SK-N-SH (cell line): ENCODE data around the gene STRADA. TPM values are rescaled to one million over a fixed set of nuclear protein-coding genes. Genes with fewer than 3 reads are reported as not detected.

Experiments
- CTCF ChIA-PET: fragments of 300-600, 350-600 bp; formaldehyde crosslinking; extraction: SDS; loops from one replicate; lab custom pipeline; 2021; lab: Yijun Ruan, JAX
- POLR2A ChIA-PET: fragments of 350-600 bp; sonication (Branson Sonifier 250); formaldehyde crosslinking; extraction: SDS; loops from one replicate; lab custom pipeline; 2020; ENCODE audit warnings: antibody characterized with exemption, inconsistent platforms; lab: Yijun Ruan, JAX
- DNase-seq: peaks from one replicate; pipeline ENCODE4 v3.0.0; 2012
- H2AFZ ChIP-seq: fragments of 200-600 bp; sonication (generic); 2 replicates; pipeline ENCODE4 v1.8.1; 2016; ENCODE audit warnings: antibody characterized with exemption, mild to moderate bottlenecking, low read depth
- H3F3A ChIP-seq: fragments of 200-600 bp; sonication (generic); replicated peaks from 2 replicates; pipeline ENCODE3; 2016; ENCODE audit warnings: antibody characterized with exemption, mild to moderate bottlenecking; ENCODE audit not compliant: insufficient read depth
- H3K27ac ChIP-seq, 2 experiments: fragments of 200-500 bp in 1 of 2; fragments of 200-600 bp in 1 of 2; sonication (Bioruptor generic) in 1 of 2; sonication (generic), shearing (Covaris generic) in 1 of 2; 2 replicates each; pipeline versions ENCODE4 v1.5.1 to v1.6.1; 2014 to 2016; ENCODE audit warnings: low read depth in 2 of 2, inconsistent platforms in 1 of 2, low read length in 1 of 2, mild to moderate bottlenecking in 1 of 2, mixed read lengths in 1 of 2
- H3K27me3 ChIP-seq: fragments of 200-600 bp; sonication (generic), shearing (Covaris generic); 2 replicates; pipeline ENCODE4 v1.6.1; 2016; ENCODE audit warnings: mixed run types; ENCODE audit not compliant: insufficient read depth
- H3K36me3 ChIP-seq, 2 experiments: fragments of 200-500 bp in 1 of 2; fragments of 200-600 bp in 1 of 2; sonication (Bioruptor generic) in 1 of 2; sonication (generic) in 1 of 2; replicated peaks in 1 of 2; 2 replicates each; pipeline versions ENCODE3 to v1.5.1; 2014 to 2016; ENCODE audit warnings: low read length in 1 of 2, mild to moderate bottlenecking in 1 of 2; ENCODE audit not compliant: insufficient read depth in 2 of 2, control insufficient read depth in 1 of 2
- H3K4me1 ChIP-seq, 2 experiments: fragments of 200-500 bp in 1 of 2; fragments of 200-600 bp in 1 of 2; sonication (Bioruptor generic) in 1 of 2; sonication (generic), shearing (Covaris generic) in 1 of 2; 2 replicates each; pipeline versions ENCODE4 v1.5.1 to v1.6.1; 2014 to 2016; ENCODE audit warnings: low read depth in 1 of 2, low read length in 1 of 2, mixed run types in 1 of 2; ENCODE audit not compliant: insufficient read depth in 2 of 2, control insufficient read depth in 1 of 2
- H3K4me2 ChIP-seq: fragments of 200-600 bp; sonication (generic), shearing (Covaris generic); 2 replicates; pipeline ENCODE4 v1.6.1; 2017; ENCODE audit warnings: mixed run types
- H3K4me3 ChIP-seq, 2 experiments: fragments of 200-500 bp in 1 of 2; fragments of 200-600 bp in 1 of 2; sonication (Bioruptor generic) in 1 of 2; sonication (generic), shearing (Covaris generic) in 1 of 2; 2 replicates each; pipeline versions ENCODE4 v1.5.1 to v1.8.1; 2014 to 2016; ENCODE audit warnings: low read depth in 2 of 2, inconsistent platforms in 1 of 2, low read length in 1 of 2, mild to moderate bottlenecking in 1 of 2, mixed read lengths in 1 of 2, moderate library complexity in 1 of 2
- H3K79me2 ChIP-seq: fragments of 200-600 bp; sonication (generic); 2 replicates; pipeline ENCODE4 v1.8.1; 2017; ENCODE audit warnings: mild to moderate bottlenecking; ENCODE audit not compliant: insufficient read depth
- H3K9ac ChIP-seq: fragments of 200-600 bp; sonication (generic); 2 replicates; pipeline ENCODE4 v1.6.1; 2017; ENCODE audit warnings: mixed run types
- H3K9me2 ChIP-seq: fragments of 200-600 bp; sonication (generic); 2 replicates; pipeline ENCODE4 v1.6.1; 2017; ENCODE audit warnings: mixed run types
- H3K9me3 ChIP-seq: fragments of 200-600 bp; sonication (generic); 2 replicates; pipeline ENCODE4 v1.6.1; 2017; ENCODE audit warnings: mixed run types, mild to moderate bottlenecking, moderate library complexity
- H4K20me1 ChIP-seq: fragments of 200-600 bp; sonication (generic); 2 replicates; pipeline ENCODE4 v1.6.1; 2017; ENCODE audit warnings: mild to moderate bottlenecking, mixed run types; ENCODE audit not compliant: insufficient read depth
- CHD2 ChIP-seq: fragments of 150-350 bp; IDR thresholded peaks from 2 replicates; pipeline ENCODE4 v1.6.1; 2018; ENCODE audit warnings: low read length; ENCODE audit not compliant: partially characterized antibody
- EP300 ChIP-seq, 2 experiments: IDR thresholded peaks; 2 replicates each; pipeline versions ENCODE4 v1.4.0 to v1.6.1; 2012; ENCODE audit warnings: borderline replicate concordance in 1 of 2, low read depth in 1 of 2, low read length in 1 of 2
- FOXM1 ChIP-seq: IDR thresholded peaks from 2 replicates; pipeline ENCODE4 v1.4.0; 2012; ENCODE audit warnings: low read depth, mild to moderate bottlenecking
- JUND ChIP-seq: IDR thresholded peaks from 2 replicates; pipeline ENCODE4 v1.4.0; 2012
- NFIC ChIP-seq: IDR thresholded peaks from 2 replicates; pipeline ENCODE4 v1.4.0; 2012; ENCODE audit warnings: borderline replicate concordance
- NRF1 ChIP-seq: IDR thresholded peaks from 2 replicates; pipeline ENCODE4 v1.6.1; 2012; ENCODE audit warnings: low read depth, mild to moderate bottlenecking, low read length
- RFX5 ChIP-seq: IDR thresholded peaks from 2 replicates; pipeline ENCODE4 v1.6.1; 2012; ENCODE audit warnings: mild to moderate bottlenecking, improper control_type of control experiment, low read length
- RXRA ChIP-seq: IDR thresholded peaks from 2 replicates; pipeline ENCODE4 v1.4.0; 2012; ENCODE audit warnings: low read depth, mild to moderate bottlenecking, borderline replicate concordance
- TAF1 ChIP-seq: IDR thresholded peaks from 2 replicates; pipeline ENCODE4 v1.6.1; 2012; ENCODE audit warnings: low read depth, mild to moderate bottlenecking, low read length, moderate library complexity, borderline replicate concordance
- TCF12 ChIP-seq: IDR thresholded peaks from 2 replicates; pipeline ENCODE4 v1.4.0; 2012
- YY1 ChIP-seq: IDR thresholded peaks from 2 replicates; pipeline ENCODE4 v1.4.0; 2012; ENCODE audit warnings: low read depth, mild to moderate bottlenecking
- WGBS: methylation state at CpG from one replicate; pipeline ENCODE4 v1.1.6; 2017; ENCODE audit warnings: low lambda C conversion rate; 5-methylcytosine and 5-hydroxymethylcytosine counted together
- polyA plus RNA-seq, 3 experiments: library from polyadenylated mRNA; depleted of rRNA; stranded (reverse); fragments of >200 nt; gene quantifications; 2 replicates each; pipeline ENCODE4 v1.2.3, GENCODE V29; 2012
- TF ChIP-seq, protein P1 (sequence below): IDR thresholded peaks from 2 replicates; pipeline ENCODE4 v1.4.0; 2012; ENCODE audit warnings: low read depth, borderline replicate concordance
- TF ChIP-seq, protein P2 (sequence below): IDR thresholded peaks from 2 replicates; pipeline ENCODE4 v1.6.1; 2012; ENCODE audit warnings: mild to moderate bottlenecking, low read depth, low read length, moderate library complexity
- TF ChIP-seq, protein P3 (sequence below): fragments of 150-350 bp; IDR thresholded peaks from 2 replicates; pipeline ENCODE4 v1.6.1; 2016; ENCODE audit warnings: mild to moderate bottlenecking, low read depth, low read length
- TF ChIP-seq, protein P4 (sequence below): fragments of 150-350 bp; IDR thresholded peaks from 2 replicates; pipeline ENCODE4 v1.6.1; 2017; ENCODE audit warnings: antibody characterized with exemption, low read length, low read depth, borderline replicate concordance

The STRADA gene
- polyA plus RNA-seq, 1 of the 3 experiments (the other 2 are of a cell fraction), result 37.3 TPM

DNA sequence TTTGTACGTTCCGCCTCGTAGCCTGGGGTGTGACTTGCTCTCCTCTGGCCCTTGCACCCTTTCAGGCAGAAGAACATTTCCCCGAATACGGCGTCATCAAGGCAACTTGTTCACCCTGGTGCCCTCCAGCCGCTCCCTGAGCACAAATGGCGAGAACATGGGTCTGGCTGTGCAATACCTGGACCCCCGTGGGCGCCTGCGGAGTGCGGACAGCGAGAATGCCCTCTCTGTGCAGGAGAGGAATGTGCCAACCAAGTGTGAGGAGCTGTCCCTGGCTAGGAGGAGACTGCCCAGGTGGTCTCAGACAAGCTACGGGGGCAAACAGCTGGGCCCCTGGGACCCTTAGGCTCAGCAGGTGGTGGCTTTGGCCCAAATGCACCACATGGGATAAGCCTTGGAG is 52.1 kb downstream of the STRADA start (continued):
- TF ChIP-seq, protein P1, sequence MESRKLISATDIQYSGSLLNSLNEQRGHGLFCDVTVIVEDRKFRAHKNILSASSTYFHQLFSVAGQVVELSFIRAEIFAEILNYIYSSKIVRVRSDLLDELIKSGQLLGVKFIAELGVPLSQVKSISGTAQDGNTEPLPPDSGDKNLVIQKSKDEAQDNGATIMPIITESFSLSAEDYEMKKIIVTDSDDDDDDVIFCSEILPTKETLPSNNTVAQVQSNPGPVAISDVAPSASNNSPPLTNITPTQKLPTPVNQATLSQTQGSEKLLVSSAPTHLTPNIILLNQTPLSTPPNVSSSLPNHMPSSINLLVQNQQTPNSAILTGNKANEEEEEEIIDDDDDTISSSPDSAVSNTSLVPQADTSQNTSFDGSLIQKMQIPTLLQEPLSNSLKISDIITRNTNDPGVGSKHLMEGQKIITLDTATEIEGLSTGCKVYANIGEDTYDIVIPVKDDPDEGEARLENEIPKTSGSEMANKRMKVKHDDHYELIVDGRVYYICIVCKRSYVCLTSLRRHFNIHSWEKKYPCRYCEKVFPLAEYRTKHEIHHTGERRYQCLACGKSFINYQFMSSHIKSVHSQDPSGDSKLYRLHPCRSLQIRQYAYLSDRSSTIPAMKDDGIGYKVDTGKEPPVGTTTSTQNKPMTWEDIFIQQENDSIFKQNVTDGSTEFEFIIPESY, result no peak
- no peak for TF ChIP-seq NRF1

DNA sequence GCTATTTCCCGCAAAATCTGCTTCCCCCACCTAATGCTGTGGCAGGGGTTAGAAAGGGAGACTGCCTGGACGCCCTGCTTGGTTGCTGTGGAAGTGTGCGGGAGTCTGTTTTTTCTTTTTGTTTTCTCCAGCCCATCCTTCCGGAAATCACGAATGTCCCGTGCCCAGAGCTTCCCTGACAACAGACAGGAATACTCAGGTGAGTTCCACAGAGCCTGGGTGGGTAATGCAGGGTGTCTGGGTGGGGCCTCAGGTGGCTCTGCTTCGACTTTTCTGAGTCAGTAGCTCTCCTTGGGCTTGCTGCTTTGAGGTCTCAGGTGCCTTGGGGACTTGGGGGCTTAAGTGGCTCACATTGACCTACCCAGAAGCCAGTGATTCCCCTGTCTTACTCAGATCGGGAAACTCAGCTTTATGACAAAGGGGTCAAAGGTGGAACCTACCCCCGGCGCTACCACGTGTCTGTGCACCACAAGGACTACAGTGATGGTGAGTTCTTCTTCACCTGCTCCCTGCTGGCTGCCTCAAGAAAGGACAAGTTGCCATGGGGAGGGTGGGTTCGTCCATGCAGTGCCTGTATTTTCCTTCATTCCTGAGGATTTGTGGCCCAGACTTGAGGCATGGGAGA is 53.1 kb downstream of the STRADA start:
- H3F3A ChIP-seq, result no peaks in the 10 kb centered on the region
- TF ChIP-seq RXRA (no peak), JUND (no peak), YY1 (no peak), NFIC (no peak), NRF1 (no peak), CHD2 (no peak), TCF12 (no peak), TAF1 (no peak), EP300 (IDR thresholded peaks at IDR 0.05; ENCODE audit: borderline replicate concordance in 1 of 2, low read depth in 1 of 2, low read length in 1 of 2) (no peak), FOXM1 (no peak), RFX5 (no peak)
- TF ChIP-seq, protein P2, sequence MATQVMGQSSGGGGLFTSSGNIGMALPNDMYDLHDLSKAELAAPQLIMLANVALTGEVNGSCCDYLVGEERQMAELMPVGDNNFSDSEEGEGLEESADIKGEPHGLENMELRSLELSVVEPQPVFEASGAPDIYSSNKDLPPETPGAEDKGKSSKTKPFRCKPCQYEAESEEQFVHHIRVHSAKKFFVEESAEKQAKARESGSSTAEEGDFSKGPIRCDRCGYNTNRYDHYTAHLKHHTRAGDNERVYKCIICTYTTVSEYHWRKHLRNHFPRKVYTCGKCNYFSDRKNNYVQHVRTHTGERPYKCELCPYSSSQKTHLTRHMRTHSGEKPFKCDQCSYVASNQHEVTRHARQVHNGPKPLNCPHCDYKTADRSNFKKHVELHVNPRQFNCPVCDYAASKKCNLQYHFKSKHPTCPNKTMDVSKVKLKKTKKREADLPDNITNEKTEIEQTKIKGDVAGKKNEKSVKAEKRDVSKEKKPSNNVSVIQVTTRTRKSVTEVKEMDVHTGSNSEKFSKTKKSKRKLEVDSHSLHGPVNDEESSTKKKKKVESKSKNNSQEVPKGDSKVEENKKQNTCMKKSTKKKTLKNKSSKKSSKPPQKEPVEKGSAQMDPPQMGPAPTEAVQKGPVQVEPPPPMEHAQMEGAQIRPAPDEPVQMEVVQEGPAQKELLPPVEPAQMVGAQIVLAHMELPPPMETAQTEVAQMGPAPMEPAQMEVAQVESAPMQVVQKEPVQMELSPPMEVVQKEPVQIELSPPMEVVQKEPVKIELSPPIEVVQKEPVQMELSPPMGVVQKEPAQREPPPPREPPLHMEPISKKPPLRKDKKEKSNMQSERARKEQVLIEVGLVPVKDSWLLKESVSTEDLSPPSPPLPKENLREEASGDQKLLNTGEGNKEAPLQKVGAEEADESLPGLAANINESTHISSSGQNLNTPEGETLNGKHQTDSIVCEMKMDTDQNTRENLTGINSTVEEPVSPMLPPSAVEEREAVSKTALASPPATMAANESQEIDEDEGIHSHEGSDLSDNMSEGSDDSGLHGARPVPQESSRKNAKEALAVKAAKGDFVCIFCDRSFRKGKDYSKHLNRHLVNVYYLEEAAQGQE, result no peak
- TF ChIP-seq, protein P3, sequence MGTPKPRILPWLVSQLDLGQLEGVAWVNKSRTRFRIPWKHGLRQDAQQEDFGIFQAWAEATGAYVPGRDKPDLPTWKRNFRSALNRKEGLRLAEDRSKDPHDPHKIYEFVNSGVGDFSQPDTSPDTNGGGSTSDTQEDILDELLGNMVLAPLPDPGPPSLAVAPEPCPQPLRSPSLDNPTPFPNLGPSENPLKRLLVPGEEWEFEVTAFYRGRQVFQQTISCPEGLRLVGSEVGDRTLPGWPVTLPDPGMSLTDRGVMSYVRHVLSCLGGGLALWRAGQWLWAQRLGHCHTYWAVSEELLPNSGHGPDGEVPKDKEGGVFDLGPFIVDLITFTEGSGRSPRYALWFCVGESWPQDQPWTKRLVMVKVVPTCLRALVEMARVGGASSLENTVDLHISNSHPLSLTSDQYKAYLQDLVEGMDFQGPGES, result no peak
- TF ChIP-seq, protein P4, sequence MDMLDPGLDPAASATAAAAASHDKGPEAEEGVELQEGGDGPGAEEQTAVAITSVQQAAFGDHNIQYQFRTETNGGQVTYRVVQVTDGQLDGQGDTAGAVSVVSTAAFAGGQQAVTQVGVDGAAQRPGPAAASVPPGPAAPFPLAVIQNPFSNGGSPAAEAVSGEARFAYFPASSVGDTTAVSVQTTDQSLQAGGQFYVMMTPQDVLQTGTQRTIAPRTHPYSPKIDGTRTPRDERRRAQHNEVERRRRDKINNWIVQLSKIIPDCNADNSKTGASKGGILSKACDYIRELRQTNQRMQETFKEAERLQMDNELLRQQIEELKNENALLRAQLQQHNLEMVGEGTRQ, result no peak
- TF ChIP-seq, protein P1, result no peak
- ChIA-PET POLR2A (interaction anchor here (1.1 to 1.3 kb wide), 2 partner anchors 8 to 12 kb away, joined by 3 to 4 read pairs; no protein-coding TSS in a partner anchor), CTCF (interaction anchor here (0.6 to 17.5 kb wide), 6 partner anchors 3 to 140 kb away, joined by 3 to 233 read pairs (median 3); no protein-coding TSS in a partner anchor)
- no peak overlapping the region for H3K9ac ChIP-seq
- H3K9me2 ChIP-seq, result no peaks in the 10 kb centered on the region
- H3K4me3 ChIP-seq, result no peak overlapping the region
- no peak overlapping the region for H3K27ac ChIP-seq
- 90% methylated on average over 12 of the region's 12 CpGs for WGBS
- H3K9me3 ChIP-seq, result no peaks in the 10 kb centered on the region
- DNase-seq, result no peak
- no peaks in the 10 kb centered on the region for H4K20me1 ChIP-seq
- H3K79me2 ChIP-seq, result no peaks in the 10 kb centered on the region
- H3K4me1 ChIP-seq, result peaks cover 0 to 6% of the 10 kb centered on the region in 2 experiments; a peak in 2 of 4 replicates
- peaks cover 51 to 57% of the 10 kb centered on the region in 2 experiments for H3K36me3 ChIP-seq
- H3K4me2 ChIP-seq, result no peak overlapping the region
- no peaks in the 10 kb centered on the region for H3K27me3 ChIP-seq
- no peak overlapping the region for H2AFZ ChIP-seq
